GM19239 (cell line): ENCODE measurements around the gene TPM1.
"Not testable (repeated sequence)": the region's sequence is repeated elsewhere in the genome, so short reads cannot be mapped to it uniquely, and the experiment has no call there.

Experiments
- DNase-seq: peaks from one replicate; pipeline ENCODE4 v3.0.0; 2011; ENCODE audit warnings: low spot score; ENCODE audit not compliant: insufficient read length
- FAIRE-seq: peaks from 2 replicates; lab custom pipeline; 2011; peaks lifted over from hg19 to GRCh38; lab: Jason Lieb, UNC

The TPM1 gene

DNA sequence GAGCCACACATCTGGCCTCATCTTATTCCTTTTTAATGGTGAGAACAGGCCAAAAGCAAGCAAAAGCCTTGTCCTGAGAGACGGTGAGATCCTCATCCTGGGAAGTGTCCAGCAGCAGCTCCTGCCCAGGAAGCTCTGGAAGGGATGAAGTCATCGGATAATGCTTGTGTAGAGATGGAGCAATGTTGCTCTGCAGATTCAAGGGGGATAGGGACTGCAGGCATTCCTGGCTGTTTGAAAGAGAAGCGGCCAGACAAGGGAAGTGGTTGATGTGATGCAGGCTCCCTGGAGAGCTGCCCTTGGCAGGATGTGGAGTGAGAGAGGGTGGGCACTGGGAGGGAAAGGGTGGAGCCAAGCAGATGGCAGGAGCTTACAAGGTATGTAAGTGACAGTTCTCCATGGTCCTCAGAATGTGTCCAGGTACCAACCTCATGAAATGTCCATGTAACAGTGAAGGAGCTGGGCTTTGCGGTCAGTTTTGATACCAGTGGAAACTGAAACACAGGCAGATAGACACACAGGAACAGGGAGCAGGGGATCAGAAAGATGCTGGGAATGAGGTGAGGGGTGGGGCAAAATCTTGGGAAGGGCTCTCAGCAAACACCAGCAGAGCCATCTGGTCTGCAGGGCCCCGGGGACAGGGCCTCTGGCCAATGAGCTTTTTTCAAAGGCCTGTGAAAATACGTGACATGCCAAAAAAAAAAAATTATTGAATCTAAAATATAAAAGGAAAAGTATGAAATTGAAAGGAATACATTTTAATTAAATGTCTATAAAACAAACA lies 46.9 kb downstream of the TPM1 start:
- FAIRE-seq, result no peak
- no peak for DNase-seq

DNA sequence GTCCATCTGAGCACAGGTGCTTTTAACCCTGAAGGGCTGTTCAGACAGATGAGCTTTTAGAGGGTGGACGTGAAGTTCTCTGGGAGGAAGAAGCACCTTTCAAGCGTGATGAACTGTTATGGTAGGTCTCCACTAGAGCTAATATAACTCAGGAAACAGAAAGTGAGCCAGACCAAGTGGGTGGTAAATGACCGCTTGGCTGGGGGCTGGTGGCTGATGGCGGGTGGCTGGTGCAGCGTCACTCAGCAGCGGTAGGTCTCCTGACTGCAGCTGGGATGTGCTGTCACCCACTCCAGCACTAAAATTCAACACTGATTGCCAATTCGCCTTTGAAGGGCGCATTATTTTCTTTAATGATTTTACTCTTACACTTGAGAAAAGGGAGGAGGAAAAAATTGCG lies 47.9 kb downstream of the TPM1 start:
- FAIRE-seq, result no peak
- DNase-seq, result no peak

DNA sequence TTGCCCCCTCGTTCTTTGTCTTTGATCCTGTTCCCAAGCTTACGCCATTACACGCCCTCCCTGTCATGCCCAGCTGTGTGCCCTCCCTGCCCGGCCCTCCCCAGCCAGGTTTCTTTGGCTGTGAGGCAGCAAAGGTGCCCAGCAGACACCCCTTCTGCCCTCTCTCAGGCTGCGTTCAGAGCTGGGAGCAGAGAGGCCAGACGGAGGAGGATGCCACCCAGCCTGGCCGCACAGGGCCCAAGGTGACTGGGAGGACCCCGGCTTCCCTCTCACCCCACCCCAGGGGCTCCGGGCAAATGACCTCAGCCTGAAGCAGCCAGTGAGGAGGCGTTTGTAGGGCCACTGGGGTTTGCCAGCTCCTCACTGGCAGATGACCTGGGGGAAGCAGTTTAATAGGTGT lies 48.3 kb downstream of the TPM1 start:
- DNase-seq, result no peak
- FAIRE-seq, result no peak

DNA sequence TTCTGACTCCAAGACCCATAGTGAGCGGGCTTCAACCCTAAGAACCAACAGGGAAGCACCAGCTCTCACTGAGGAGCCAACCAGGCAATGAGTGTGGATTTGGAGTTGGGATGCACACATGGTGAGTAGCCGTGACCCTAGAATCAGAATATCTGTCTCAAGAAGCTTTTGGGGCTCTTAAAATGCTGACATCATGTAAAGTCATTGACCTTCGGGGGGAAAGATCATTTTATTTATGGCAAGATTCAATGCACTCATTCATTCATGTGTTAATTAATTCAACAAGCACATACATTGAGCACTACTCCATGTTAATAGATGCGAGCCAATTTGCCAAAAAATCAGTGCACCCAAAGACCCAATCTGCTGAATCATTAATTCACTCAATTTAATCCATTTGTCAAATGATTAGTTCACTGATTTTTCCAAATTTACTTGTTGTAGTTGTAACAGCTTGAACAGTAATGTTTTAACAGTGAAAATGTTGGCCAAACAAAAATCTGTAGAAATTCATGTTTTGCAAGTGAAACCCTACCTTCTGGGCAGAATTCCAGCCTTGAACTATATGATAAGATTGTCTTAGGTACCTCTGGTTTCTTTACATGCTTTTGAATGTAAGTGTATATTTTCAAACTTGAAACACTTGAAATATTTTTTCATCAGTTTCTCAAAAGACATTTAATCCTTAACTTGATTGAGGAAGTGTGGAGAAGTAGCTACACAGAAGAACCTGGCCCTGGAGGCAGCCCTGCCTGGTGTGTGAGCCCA lies 49.3 kb downstream of the TPM1 start:
- DNase-seq (no peak), FAIRE-seq (no peak)

DNA sequence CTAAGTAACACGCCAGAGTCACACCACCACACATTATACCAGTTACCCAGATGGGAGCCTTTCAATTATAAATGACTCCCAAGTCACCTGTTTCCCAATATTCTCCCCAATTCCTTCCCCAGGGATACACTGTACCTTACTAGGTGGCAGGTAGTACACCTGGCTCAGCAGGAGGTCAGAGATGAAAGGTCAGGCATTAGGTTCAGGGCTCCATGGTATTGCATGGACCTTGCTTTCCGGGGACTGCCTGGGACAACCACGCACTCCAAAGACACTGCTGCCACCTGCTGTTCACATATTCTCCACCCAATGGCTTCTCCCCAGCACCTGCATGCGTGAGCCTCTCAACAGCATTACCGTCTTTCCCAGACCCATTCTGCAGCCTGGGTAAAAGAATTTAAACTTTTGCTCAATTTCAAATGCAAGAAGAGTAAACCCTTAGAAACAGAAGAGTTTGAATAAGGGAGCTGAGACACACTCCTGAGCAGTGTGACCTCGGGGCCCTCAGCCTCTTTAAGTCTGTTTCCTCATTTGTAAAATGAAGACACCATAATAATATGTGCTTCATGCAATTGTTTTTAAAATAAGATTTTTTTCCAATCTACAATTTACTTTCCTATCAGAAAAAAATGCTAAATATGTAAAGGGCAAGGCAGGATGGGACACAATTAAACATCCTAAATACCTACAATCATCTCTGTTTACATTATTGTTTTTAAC lies 51.1 kb downstream of the TPM1 start:
- peak; percentile 81 for DNase-seq

DNA sequence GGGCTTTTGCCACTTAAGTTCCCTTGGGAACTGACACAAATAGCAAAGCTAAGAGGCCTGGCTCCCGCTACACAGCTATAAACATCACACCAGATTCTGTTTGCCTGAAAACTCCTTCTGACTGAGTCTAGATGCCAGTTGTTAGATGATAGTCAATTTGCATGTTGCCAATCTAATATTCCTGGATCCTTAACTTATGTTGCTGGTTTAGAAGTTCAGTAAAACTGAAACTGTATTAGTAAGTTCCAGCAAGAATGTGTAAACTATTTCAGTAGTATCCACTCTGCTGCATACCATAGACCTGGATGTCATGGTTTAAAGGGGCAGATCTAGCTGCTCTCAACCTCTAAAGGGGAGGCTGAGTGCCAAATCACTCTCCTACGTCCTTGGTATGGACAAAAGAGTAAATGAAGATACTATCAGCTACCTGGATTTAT lies 52.0 kb downstream of the TPM1 start:
- FAIRE-seq (no peak), DNase-seq (no peak)

More for the DNA sequence above, 51.1 kb downstream of the TPM1 start:
- FAIRE-seq, result peak; percentile 92

DNA sequence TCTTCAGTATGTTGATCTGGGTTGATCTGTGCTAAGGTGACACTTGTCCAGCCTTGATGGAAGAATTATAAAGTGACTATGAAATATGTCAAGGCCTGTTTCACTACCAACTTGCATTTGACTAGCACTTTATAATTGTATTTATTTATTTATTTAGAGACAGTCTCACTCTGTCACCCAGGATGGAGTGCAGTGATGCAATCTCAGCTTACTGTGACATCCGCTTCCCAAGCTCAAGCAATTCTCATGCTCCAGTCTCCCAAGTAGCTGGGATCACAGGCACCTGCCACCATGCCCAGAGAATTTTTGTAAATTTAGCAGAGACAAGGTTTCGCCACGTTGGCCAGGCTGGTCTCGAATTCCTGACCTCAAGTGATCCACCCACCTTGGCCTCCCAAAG lies 53.6 kb downstream of the TPM1 start:
- FAIRE-seq, result no peak
- DNase-seq, result no peak

DNA sequence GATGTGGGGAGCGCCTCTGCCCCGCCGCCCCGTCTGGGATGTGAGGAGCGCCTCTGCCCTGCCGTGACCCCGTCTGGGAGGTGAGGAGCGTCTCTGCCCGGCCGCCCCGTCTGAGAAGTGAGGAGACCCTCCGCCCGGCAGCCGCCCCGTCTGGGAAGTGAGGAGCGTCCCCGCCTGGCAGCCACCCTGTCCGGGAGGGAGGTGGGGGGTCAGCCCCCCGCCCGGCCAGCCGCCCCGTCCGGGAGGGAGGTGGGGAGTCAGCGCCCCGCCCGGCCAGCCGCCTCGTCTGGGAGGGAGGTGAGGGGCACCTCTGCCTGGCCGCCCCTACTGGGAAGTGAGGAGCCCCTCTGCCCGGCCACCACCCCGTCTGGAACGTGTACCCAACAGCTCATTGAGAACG lies 56.4 kb downstream of the TPM1 start:
- not testable (repeated sequence) for FAIRE-seq, DNase-seq

DNA sequence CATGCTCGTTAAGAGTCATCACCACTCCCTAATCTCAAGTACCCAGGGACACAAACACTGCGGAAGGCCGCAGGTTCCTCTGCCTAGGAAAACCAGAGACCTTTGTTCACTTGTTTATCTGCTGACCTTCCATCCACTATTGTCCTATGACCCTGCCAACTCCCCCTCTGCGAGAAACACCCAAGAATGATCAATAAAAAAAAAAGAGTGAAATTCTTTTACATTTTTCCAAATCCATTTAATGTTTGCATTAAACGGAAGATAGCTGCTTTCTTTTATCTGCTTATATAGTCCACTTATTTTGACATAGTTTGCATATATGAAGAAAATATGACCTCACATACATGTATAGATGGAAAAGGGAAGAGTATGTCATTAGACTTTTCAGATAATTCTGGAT lies 57.0 kb downstream of the TPM1 start:
- FAIRE-seq, DNase-seq: not testable (repeated sequence)

DNA sequence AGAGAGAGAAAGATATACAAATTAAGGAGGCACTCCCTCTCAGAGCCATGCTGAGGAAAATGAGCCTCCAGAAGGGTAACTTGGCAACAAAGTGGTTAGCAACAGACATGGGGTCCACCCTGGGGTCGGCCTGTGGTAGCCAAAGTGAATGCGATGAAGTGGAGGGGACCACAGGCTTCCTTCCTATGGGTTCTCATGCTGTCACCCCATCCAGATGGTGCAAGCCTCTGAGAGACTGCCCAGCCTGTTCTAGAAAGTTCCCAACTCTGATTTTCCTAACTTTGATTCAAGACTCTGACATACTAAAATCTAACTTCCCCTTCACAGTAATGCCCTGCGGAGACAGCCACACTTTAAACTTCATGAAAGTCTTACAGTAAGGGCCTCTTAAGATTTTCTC lies 60.9 kb downstream of the TPM1 start:
- DNase-seq (no peak), FAIRE-seq (no peak)

DNA sequence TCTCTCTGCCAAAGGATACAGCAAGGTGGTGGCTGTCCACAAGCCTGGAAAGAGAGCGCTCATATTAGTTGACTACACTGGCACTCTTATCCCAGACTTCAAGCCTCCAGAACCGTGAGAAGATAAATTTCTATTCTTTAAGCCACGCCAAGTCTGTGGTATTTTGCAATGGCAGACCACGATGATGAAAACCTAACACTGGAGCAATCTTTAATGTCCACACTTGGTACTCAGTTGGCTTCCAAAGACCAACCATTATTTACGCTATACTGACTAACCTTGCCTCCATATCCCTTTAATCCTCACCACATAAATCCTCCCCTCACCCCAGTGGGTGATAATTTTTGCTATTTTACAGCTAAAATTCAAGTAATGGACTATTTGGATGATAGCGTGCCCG lies 62.2 kb downstream of the TPM1 start:
- DNase-seq (no peak), FAIRE-seq (no peak)

DNA sequence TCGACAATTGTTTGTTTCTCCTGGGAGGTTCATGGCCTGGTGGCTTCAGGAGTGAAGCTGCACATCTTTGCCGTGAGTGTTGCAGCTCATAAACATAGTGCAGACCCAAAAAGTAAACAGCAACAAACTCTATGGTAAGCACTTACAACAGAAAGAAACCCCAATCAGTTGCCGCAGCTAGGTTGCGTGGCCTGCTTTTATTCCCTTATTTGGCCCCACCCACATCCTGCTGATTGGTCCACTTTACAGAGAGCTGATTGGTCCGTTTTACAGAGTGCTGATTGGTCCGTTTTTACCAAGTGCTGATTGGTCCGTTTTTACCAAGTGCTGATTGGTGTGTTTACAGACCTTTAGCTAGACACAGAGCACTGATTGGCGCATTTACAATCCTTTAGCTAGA lies 62.8 kb downstream of the TPM1 start:
- FAIRE-seq, result not testable (repeated sequence)

DNA sequence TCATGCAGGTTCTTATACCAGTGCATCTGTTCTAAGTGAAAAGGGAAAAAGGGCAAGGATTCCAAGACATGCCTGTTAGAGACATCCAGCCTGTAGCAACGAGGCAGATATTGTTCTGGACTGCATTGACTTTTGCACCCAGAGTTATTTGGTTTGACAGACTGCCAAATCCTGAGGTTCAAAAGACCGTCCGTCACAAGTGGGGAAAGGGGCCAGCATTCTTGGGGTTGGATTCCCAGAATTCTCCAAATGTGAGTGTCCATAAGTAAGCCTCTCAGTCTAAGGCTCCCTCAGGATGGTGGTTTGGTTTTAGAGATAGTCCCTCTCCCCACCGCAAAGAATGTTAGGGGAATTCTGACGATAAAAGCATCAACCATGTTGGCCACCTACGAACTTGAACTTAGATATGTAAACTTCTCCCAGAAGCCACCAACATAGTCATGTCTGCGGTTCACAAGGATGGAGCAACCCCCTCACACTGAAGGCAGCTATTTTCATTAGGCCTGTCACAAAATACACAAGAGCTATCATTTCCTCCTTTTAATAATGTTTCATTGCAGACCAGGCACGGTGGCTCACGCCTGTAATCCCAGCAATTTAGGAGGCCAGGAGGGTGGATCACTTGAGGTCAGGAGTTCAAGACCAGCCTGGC lies 65.5 kb downstream of the TPM1 start:
- DNase-seq (no peak), FAIRE-seq (no peak)

More for the DNA sequence above, 62.8 kb downstream of the TPM1 start:
- DNase-seq, result not testable (repeated sequence)

DNA sequence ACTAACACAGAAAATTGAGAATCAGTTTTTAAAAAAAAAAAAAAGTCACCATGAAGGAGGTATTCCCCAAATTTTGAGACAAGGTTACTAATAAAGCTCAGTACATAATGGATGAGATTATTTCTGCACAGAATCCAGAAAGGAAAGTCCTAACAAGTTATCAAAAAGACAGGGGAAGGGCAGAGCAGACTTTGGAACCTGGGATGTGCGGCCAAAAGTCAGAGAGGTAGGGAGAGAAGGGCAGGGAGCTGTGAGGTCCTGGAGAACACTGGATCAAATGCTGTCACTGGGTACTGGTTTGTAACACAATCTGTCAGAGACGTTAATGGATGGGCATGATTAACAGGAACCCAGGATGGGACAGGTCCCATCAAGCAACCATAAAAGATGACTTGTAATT lies 67.0 kb downstream of the TPM1 start:
- FAIRE-seq, result no peak
- no peak for DNase-seq

DNA sequence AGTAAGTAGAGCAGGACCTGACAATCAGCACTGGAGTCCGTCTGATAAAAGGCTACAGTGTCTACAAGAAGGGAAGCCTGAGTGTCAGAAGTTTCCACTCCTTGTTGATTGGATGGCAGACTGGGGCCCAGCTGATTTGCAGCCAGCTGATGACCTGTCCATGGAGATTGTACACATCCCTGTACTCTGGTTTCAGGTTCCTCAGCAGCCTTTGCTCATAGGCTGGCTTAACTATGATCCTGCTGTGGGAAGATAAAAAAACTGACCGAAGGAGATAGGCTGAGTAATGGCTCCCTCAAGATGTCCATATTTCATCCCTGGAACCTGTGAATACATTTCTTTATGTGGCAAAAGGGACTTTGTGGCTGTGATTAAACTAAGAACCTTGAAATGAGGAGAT lies 67.4 kb downstream of the TPM1 start:
- DNase-seq, result no peak
- no peak for FAIRE-seq

DNA sequence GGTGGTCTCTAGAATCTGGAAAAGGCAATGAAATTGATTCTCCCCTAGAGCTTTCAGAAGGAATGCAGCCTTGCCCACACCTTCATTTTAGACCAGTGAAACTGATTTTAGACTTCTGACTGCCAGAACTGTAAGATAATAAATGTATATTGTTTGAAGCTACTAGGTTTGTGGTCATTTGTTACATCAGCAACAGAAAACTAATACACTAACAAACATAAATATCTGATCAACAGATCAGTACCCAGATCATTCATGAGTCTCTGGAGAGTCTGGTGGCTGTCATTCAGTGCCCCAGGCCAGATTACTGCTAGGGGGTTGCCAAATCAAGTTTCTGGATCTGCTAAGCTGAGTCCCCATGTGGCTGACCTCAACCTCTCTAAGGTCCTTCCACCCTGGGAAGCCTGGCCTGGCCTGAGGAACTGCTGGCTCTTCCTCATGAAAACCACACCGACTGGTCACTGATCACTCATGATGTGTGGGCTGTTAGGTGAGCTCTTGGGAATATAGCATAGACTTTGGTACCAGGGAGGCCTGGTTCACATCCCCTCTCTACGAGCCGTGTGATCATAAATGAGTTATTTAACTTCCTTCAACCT lies 68.0 kb downstream of the TPM1 start:
- FAIRE-seq (no peak), DNase-seq (no peak)

DNA sequence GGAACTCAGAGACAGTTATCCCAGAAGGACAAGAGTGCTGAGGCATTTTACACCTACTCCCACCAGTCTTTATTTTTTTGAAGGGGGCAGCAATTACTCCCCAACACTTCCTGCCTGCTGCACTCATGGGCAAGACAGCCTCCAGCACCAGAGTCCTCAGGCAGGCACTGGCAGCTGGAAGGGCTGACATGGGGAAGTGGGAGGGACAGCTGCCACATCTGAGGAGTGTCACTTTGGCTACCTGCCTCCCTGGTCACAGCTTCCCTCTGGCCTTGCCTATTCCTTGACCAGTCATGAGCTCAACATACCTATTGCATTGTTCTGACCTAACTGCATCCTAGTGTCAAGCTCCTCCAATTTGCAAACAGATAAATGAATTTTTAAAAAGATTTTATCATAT lies 68.9 kb downstream of the TPM1 start:
- DNase-seq (no peak), FAIRE-seq (no peak)

DNA sequence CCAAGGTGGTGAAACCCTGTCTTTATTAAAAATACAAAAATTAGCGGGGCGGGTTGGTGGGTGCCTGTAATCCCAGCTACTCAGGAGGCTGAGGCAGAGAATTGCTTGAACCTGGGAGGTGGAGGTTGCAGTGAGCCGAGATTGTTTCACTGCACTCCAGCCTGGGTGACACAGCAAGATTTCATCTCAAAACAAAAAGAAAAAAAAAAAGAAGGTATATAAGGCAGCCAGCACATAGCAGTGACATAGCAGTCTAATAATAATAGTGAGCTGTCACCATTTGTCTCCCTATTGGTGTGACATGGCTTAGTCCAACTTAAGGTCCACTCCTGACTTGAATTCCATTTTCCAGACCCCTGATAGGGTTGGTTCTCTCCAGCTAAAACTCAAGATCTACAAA lies 70.3 kb downstream of the TPM1 start:
- DNase-seq (no peak), FAIRE-seq (no peak)

DNA sequence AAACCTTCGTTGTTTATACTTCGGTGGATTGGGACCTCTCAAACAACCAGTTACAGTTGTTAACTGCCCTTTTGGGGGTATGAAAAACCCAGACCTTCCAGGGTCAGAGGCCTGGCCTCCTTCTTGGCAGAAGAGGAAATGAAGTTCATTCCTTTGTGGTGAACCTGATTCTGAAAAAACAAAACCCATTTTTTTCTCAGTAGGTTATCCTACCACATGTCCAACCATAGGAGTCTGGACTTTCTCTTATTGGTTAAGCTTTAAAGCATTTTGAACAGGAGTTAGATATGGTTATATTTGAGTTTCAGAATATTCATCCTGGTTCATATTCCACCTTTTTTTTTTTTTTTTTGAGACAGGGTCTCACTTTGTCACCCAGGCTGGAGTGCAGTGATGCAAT lies 71.9 kb downstream of the TPM1 start:
- FAIRE-seq (no peak), DNase-seq (no peak)
